H9 (cell line): ENCODE results near the gene TBCC. TPM values are rescaled to one million over a fixed set of nuclear protein-coding genes. Genes with fewer than 3 reads are reported as not detected.

Experiments used
- DNase-seq: peaks from one replicate; pipeline ENCODE4 v3.0.0-alpha.2; 2017
- H2AFZ ChIP-seq: one replicate; pipeline ENCODE4 v1.6.1; 2013; ENCODE audit warnings: mild to moderate bottlenecking, low read length, control low read depth, moderate library complexity
- H2AK5ac ChIP-seq: 2 replicates; pipeline ENCODE4 v1.6.1; 2013; ENCODE audit warnings: low read length, control low read depth, mixed read lengths; ENCODE audit not compliant: insufficient read length
- H2BK120ac ChIP-seq: one replicate; pipeline ENCODE4 v1.6.1; 2013; ENCODE audit warnings: low read depth, mild to moderate bottlenecking, low read length, control low read depth, inconsistent platforms; ENCODE audit not compliant: poor library complexity, severe bottlenecking
- H2BK12ac ChIP-seq: 2 replicates; pipeline ENCODE4 v1.6.1; 2013; ENCODE audit warnings: low read length, control low read depth, mixed read lengths, low read depth; ENCODE audit not compliant: insufficient read length
- H2BK15ac ChIP-seq: 2 replicates; pipeline ENCODE4 v1.6.1; 2013; ENCODE audit warnings: low read depth, low read length, control low read depth
- H2BK20ac ChIP-seq: one replicate; pipeline ENCODE4 v1.6.1; 2013; ENCODE audit warnings: low read depth, mild to moderate bottlenecking, low read length, control low read depth, inconsistent platforms; ENCODE audit not compliant: poor library complexity, severe bottlenecking
- H2BK5ac ChIP-seq: 2 replicates; pipeline ENCODE4 v1.6.1; 2013; ENCODE audit warnings: low read length, control low read depth, mixed read lengths; ENCODE audit not compliant: insufficient read length
- H3K14ac ChIP-seq: 2 replicates; pipeline ENCODE4 v1.6.1; 2013; ENCODE audit warnings: low read length, control low read depth; ENCODE audit not compliant: insufficient read depth
- H3K18ac ChIP-seq: 2 replicates; pipeline ENCODE4 v1.6.1; 2013; ENCODE audit warnings: low read depth, mild to moderate bottlenecking, mixed read lengths, low read length, control low read depth; ENCODE audit not compliant: insufficient read length
- H3K23ac ChIP-seq: 2 replicates; pipeline ENCODE4 v1.6.1; 2013; ENCODE audit warnings: low read length, control low read depth, mixed read lengths, low read depth; ENCODE audit not compliant: insufficient read length
- H3K23me2 ChIP-seq: 2 replicates; pipeline ENCODE4 v1.6.1; 2013; ENCODE audit warnings: low read depth, mild to moderate bottlenecking, mixed read lengths, low read length, control low read depth; ENCODE audit not compliant: insufficient read length, poor library complexity, severe bottlenecking
- H3K27ac ChIP-seq: 2 replicates; pipeline ENCODE4 v1.5.1; 2013; ENCODE audit warnings: low read length, control low read depth, mixed read lengths, low read depth; ENCODE audit not compliant: insufficient read length
- H3K27me3 ChIP-seq: 2 replicates; pipeline ENCODE4 v1.6.1; 2013; ENCODE audit warnings: low read length, control low read depth, inconsistent platforms; ENCODE audit not compliant: insufficient read depth
- H3K4ac ChIP-seq: 2 replicates; pipeline ENCODE4 v1.6.1; 2013; ENCODE audit warnings: low read depth, mild to moderate bottlenecking, control low read depth, inconsistent platforms, low read length, moderate library complexity
- H3K4me1 ChIP-seq: 2 replicates; pipeline ENCODE4 v1.6.1; 2013; ENCODE audit warnings: low read length, control low read depth, inconsistent platforms; ENCODE audit not compliant: insufficient read depth
- H3K4me2 ChIP-seq: 2 replicates; pipeline ENCODE4 v1.6.1; 2013; ENCODE audit warnings: low read length, control low read depth, mixed read lengths; ENCODE audit not compliant: insufficient read length, insufficient read depth
- H3K56ac ChIP-seq: 2 replicates; pipeline ENCODE4 v1.6.1; 2013; ENCODE audit warnings: low read depth, mild to moderate bottlenecking, mixed read lengths, low read length, control low read depth; ENCODE audit not compliant: insufficient read length
- H3K79me1 ChIP-seq: 2 replicates; pipeline ENCODE4 v1.6.1; 2013; ENCODE audit warnings: low read depth, mild to moderate bottlenecking, moderate library complexity, low read length, control low read depth, inconsistent platforms; ENCODE audit not compliant: insufficient read depth, poor library complexity, severe bottlenecking
- H3K79me2 ChIP-seq: 2 replicates; pipeline ENCODE4 v1.6.1; 2013; ENCODE audit warnings: low read length, control low read depth, inconsistent platforms; ENCODE audit not compliant: insufficient read depth
- H3K9ac ChIP-seq: 2 replicates; pipeline ENCODE4 v1.6.1; 2013; ENCODE audit warnings: low read length, control low read depth, mixed read lengths; ENCODE audit not compliant: insufficient read length; ENCODE audit errors: extremely low read depth
- H3K9me3 ChIP-seq: one replicate; pipeline ENCODE4 v1.6.1; 2013; ENCODE audit warnings: low read depth, low read length, inconsistent platforms; ENCODE audit not compliant: control insufficient read depth
- H3T11ph ChIP-seq: one replicate; pipeline ENCODE4 v1.6.1; 2013; ENCODE audit warnings: mild to moderate bottlenecking, low read length, control low read depth, inconsistent platforms
- H4K20me1 ChIP-seq: one replicate; pipeline ENCODE4 v1.6.1; 2013; ENCODE audit not compliant: control insufficient read depth, insufficient read length, insufficient read depth
- H4K5ac ChIP-seq: 2 replicates; pipeline ENCODE4 v1.6.1; 2013; ENCODE audit warnings: low read depth, mild to moderate bottlenecking, mixed read lengths, low read length, control low read depth; ENCODE audit not compliant: insufficient read length
- H4K8ac ChIP-seq: replicated peaks from 2 replicates; pipeline ENCODE4 v1.6.1; 2013; ENCODE audit warnings: low read length, control low read depth, mixed read lengths, low read depth; ENCODE audit not compliant: insufficient read length
- H4K91ac ChIP-seq: 2 replicates; pipeline ENCODE4 v1.6.1; 2013; ENCODE audit warnings: low read depth, mild to moderate bottlenecking, moderate library complexity, mixed read lengths, low read length, control low read depth; ENCODE audit not compliant: insufficient read length
- H3K27ac Mint-ChIP-seq, 3 experiments: 2 replicates in 2 of 3; 3 replicates in 1 of 3; pipeline ENCODE4 v1.8.0; 2020 to 2021; ENCODE audit warnings: mixed read lengths in 3 of 3, mild to moderate bottlenecking in 1 of 3, moderate library complexity in 1 of 3
- H3K27me3 Mint-ChIP-seq: 2 replicates; pipeline ENCODE4 v1.8.0; 2021; ENCODE audit warnings: low read depth, mild to moderate bottlenecking, moderate library complexity, mixed read lengths
- H3K36me3 Mint-ChIP-seq, 3 experiments: 2 replicates in 2 of 3; 3 replicates in 1 of 3; pipeline ENCODE4 v1.8.0; 2020 to 2021; ENCODE audit warnings: low read depth in 3 of 3, mixed read lengths in 3 of 3; ENCODE audit not compliant: insufficient read depth in 1 of 3
- H3K4me1 Mint-ChIP-seq, 2 experiments: 2 replicates each; pipeline ENCODE4 v1.8.0; 2020; ENCODE audit warnings: mixed read lengths in 2 of 2
- H3K4me3 Mint-ChIP-seq, 2 experiments: 2 replicates in 1 of 2; 3 replicates in 1 of 2; pipeline ENCODE4 v1.8.0; 2020 to 2021; ENCODE audit warnings: mild to moderate bottlenecking in 2 of 2, mixed read lengths in 2 of 2, moderate library complexity in 1 of 2
- H3K9me3 Mint-ChIP-seq, 2 experiments: 2 replicates in 1 of 2; 3 replicates in 1 of 2; pipeline ENCODE4 v1.8.0; 2020; ENCODE audit warnings: mild to moderate bottlenecking in 2 of 2, mixed read lengths in 2 of 2, moderate library complexity in 1 of 2
- CTCF ChIP-seq: fragments of 200-600 bp; sonication (generic); conservative IDR thresholded peaks from 3 replicates; pipeline ENCODE4 v1.8.0; 2021; ENCODE audit warnings: antibody characterized with exemption, mild to moderate bottlenecking
- WGBS: extraction: QIAGEN DNeasy Blood & Tissue Kit; methylation state at CpG from one replicate; pipeline ENCODE4 v1.1.7; 2013; ENCODE audit warnings: missing lambda C conversion rate, low lambda C conversion rate, mixed read lengths; ENCODE audit not compliant: insufficient read length; ENCODE audit errors: extremely low coverage; 5-methylcytosine and 5-hydroxymethylcytosine counted together
- total RNA-seq: library from RNA; stranded (reverse); gene quantifications from 2 replicates; pipeline ENCODE4 v1.2.1, GENCODE V29; 2021

The TBCC gene
- total RNA-seq, 1 experiment from 2014 or later, result 25.6 TPM

- H2BK120ac ChIP-seq, result no peak overlapping the region
- no peak for DNase-seq
- H3K79me1 ChIP-seq, result no peaks in the 10 kb centered on the region
- no peaks in the 10 kb centered on the region for H4K20me1 ChIP-seq
- Mint-ChIP-seq H3K9me3 (no peaks in the 10 kb centered on the region), H3K4me3 (no peak overlapping the region), H3K36me3 (no peaks in the 10 kb centered on the region), H3K4me1 (peaks cover 0 to 3% of the 10 kb centered on the region in 2 experiments; a peak in 1 of 4 replicates), H3K27me3 (peaks cover 11% of the 10 kb centered on the region), H3K27ac (no peak overlapping the region)
- H3K56ac ChIP-seq, result no peak overlapping the region
- H2AFZ ChIP-seq, result no peak overlapping the region
- no peaks in the 10 kb centered on the region for H3K27me3 ChIP-seq
- H3K23me2 ChIP-seq, result no peaks in the 10 kb centered on the region
- H3K4me2 ChIP-seq, result no peak overlapping the region
- no peaks in the 10 kb centered on the region for H3K79me2 ChIP-seq
- H3K9ac ChIP-seq, result no peak overlapping the region
- no peaks in the 10 kb centered on the region for H3K9me3 ChIP-seq
- TF ChIP-seq CTCF, result no peak
- no peak overlapping the region for H4K8ac ChIP-seq
- H3K14ac ChIP-seq, result no peak overlapping the region; the same call in 1 of the 2 replicates
- H2BK12ac ChIP-seq, result no peak overlapping the region
- H3T11ph ChIP-seq, result no peak overlapping the region
- no peaks in the 10 kb centered on the region for H3K4me1 ChIP-seq
- no peak overlapping the region for H2BK15ac ChIP-seq
- no CpG with 5 or more reads among the region's 8 CpGs for WGBS
- H4K5ac ChIP-seq, result no peak overlapping the region
- no peak overlapping the region for H3K4ac ChIP-seq
- H2BK5ac ChIP-seq, result no peak overlapping the region
- H3K23ac ChIP-seq, result no peak overlapping the region
- no peak overlapping the region for H2BK20ac ChIP-seq
- no peak overlapping the region for H4K91ac ChIP-seq
- H3K27ac ChIP-seq, result no peak overlapping the region
- H3K18ac ChIP-seq, result no peak overlapping the region
- no peak overlapping the region for H2AK5ac ChIP-seq
These were observed 25.2 kb downstream of the TBCC start for GRCh38 chr6:42720739-42721138.
